Liver (tissue), 9 donors: ENCODE measurements around the gene WRNIP1. TPM values are rescaled to one million over a fixed set of nuclear protein-coding genes. Genes with fewer than 3 reads are reported as not detected.

Experiments
- DNase-seq: peaks from one replicate; pipeline ENCODE4 v3.0.0-alpha.2; 2017; ENCODE audit warnings: low spot score
- H3K27ac ChIP-seq, 2 donors: one replicate each; pipeline ENCODE4 v1.7.0; 2013; ENCODE audit warnings: inconsistent platforms in 2 of 2, low read length in 2 of 2, control low read depth in 1 of 2, low read depth in 1 of 2, mild to moderate bottlenecking in 1 of 2
- H3K27me3 ChIP-seq, 4 donors: one replicate each; pipeline versions ENCODE4 v1.6.1 to v1.7.0; 2013; ENCODE audit warnings: low read length in 3 of 4, inconsistent platforms in 1 of 4, mild to moderate bottlenecking in 1 of 4, moderate library complexity in 1 of 4; ENCODE audit not compliant: control insufficient read depth in 4 of 4, insufficient read depth in 4 of 4
- H3K36me3 ChIP-seq, 4 donors: one replicate each; pipeline versions ENCODE4 v1.6.1 to v1.7.0; 2013; ENCODE audit warnings: low read length in 3 of 4, mild to moderate bottlenecking in 3 of 4, low read depth in 1 of 4, moderate library complexity in 1 of 4; ENCODE audit not compliant: control insufficient read depth in 4 of 4, insufficient read depth in 3 of 4
- H3K4me1 ChIP-seq, 4 donors: one replicate each; pipeline versions ENCODE4 v1.6.1 to v1.7.0; 2013; ENCODE audit warnings: low read length in 3 of 4, mild to moderate bottlenecking in 3 of 4, moderate library complexity in 1 of 4; ENCODE audit not compliant: control insufficient read depth in 4 of 4, insufficient read depth in 4 of 4
- H3K4me3 ChIP-seq, 3 donors: one replicate each; pipeline versions ENCODE4 v1.6.1 to v1.7.0; 2013; ENCODE audit warnings: low read length in 3 of 3, control low read depth in 1 of 3, low read depth in 1 of 3, mild to moderate bottlenecking in 1 of 3
- H3K9ac ChIP-seq, 2 donors: one replicate each; pipeline ENCODE4 v1.7.0; 2013; ENCODE audit warnings: low read length in 2 of 2, mild to moderate bottlenecking in 2 of 2, moderate library complexity in 2 of 2, control low read depth in 1 of 2, low read depth in 1 of 2
- H3K9me3 ChIP-seq, 4 donors: one replicate each; pipeline versions ENCODE4 v1.6.1 to v1.7.0; 2013; ENCODE audit warnings: low read length in 3 of 4; ENCODE audit not compliant: control insufficient read depth in 4 of 4
- ATF3 ChIP-seq: IDR thresholded peaks from 2 replicates; pipeline ENCODE4 v1.6.1; 2016; ENCODE audit warnings: antibody characterized with exemption
- CTCF ChIP-seq: fragments of 150-350 bp; IDR thresholded peaks from 2 replicates; pipeline ENCODE4 v1.5.1; 2017; ENCODE audit warnings: improper control_type of control experiment, low read depth, low read length; ENCODE audit not compliant: missing input control
- FOXA1 ChIP-seq: IDR thresholded peaks from 2 replicates; pipeline ENCODE4 v1.6.1; 2016; ENCODE audit warnings: antibody characterized with exemption
- FOXA2 ChIP-seq: IDR thresholded peaks from 2 replicates; pipeline ENCODE4 v1.6.1; 2016; ENCODE audit warnings: antibody characterized with exemption
- HNF4A ChIP-seq, 2 donors: conservative IDR thresholded peaks; 2 replicates each; pipeline ENCODE4 v1.6.1; 2016; ENCODE audit warnings: antibody characterized with exemption in 2 of 2, mild to moderate bottlenecking in 2 of 2
- HNF4G ChIP-seq: IDR thresholded peaks from 2 replicates; pipeline ENCODE4 v1.6.1; 2016; ENCODE audit warnings: antibody characterized with exemption
- JUND ChIP-seq, 2 donors: IDR thresholded peaks; 2 replicates each; pipeline ENCODE4 v1.6.1; 2016; ENCODE audit warnings: antibody characterized with exemption in 2 of 2
- MAX ChIP-seq: IDR thresholded peaks from 2 replicates; pipeline ENCODE4 v1.6.1; 2016; ENCODE audit warnings: antibody characterized with exemption
- NR2F2 ChIP-seq: IDR thresholded peaks from 2 replicates; pipeline ENCODE4 v1.6.1; 2016; ENCODE audit warnings: antibody characterized with exemption
- RAD21 ChIP-seq, 2 donors: IDR thresholded peaks; 2 replicates each; pipeline ENCODE4 v1.6.1; 2016; ENCODE audit warnings: antibody characterized with exemption in 2 of 2, mild to moderate bottlenecking in 2 of 2
- RXRA ChIP-seq, 2 donors: IDR thresholded peaks; 2 replicates each; pipeline ENCODE4 v1.6.1; 2017 to 2018; ENCODE audit warnings: antibody characterized with exemption in 2 of 2, mild to moderate bottlenecking in 1 of 2
- SP1 ChIP-seq: IDR thresholded peaks from 2 replicates; pipeline ENCODE4 v1.6.1; 2018; ENCODE audit warnings: antibody characterized with exemption, mild to moderate bottlenecking
- TAF1 ChIP-seq: conservative IDR thresholded peaks from 2 replicates; pipeline ENCODE4 v1.6.1; 2016; ENCODE audit warnings: antibody characterized with exemption, mild to moderate bottlenecking
- YY1 ChIP-seq: IDR thresholded peaks from 2 replicates; pipeline ENCODE4 v1.6.1; 2016; ENCODE audit warnings: antibody characterized with exemption, mild to moderate bottlenecking
- ZBTB33 ChIP-seq: IDR thresholded peaks from 2 replicates; pipeline ENCODE4 v1.6.1; 2016; ENCODE audit warnings: antibody characterized with exemption
- WGBS: extraction: QIAGEN DNeasy Blood & Tissue Kit; methylation state at CpG from one replicate; pipeline ENCODE4 v1.1.7; 2013; 5-methylcytosine and 5-hydroxymethylcytosine counted together
- polyA plus RNA-seq, 2 donors: library from polyadenylated mRNA; stranded (reverse) in 1 of 2; unstranded in 1 of 2; fragments of 200-250 nt in 1 of 2; fragments of >200 nt in 1 of 2; fragmentation: Nextera tagmentation in 1 of 2; extraction: Ambion mirVana in 1 of 2; gene quantifications; one replicate each; pipeline versions ENCODE4 v1.2.1 to v1.2.3, GENCODE V29; 2013 to 2015
- total RNA-seq, 2 donors: library from RNA; depleted of rRNA; stranded (reverse); fragments of >200 nt; gene quantifications; one replicate each; pipeline ENCODE4 v1.2.3, GENCODE V29; 2014
- donor health status: healthy.
- donor health status: healthy.
- donor health status: healthy.
- donor health status: healthy.
- donor health status: healthy.

The WRNIP1 gene
- total and polyA plus RNA-seq, 4 donors = 10.0 to 32.7 (median 23.9) TPM

- no peak for TF ChIP-seq HNF4A (conservative IDR thresholded peaks at IDR 0.05)
- TF ChIP-seq NR2F2 = no peak
- no peak for TF ChIP-seq RXRA (IDR thresholded peaks at IDR 0.05)
- no peak for TF ChIP-seq YY1
- TF ChIP-seq FOXA1 = no peak
- no peak for TF ChIP-seq CTCF
- no peak for TF ChIP-seq FOXA2
- TF ChIP-seq RAD21 (IDR thresholded peaks at IDR 0.05) = no peak
- TF ChIP-seq SP1 = no peak
- TF ChIP-seq MAX = no peak
- no peak for TF ChIP-seq ZBTB33
- Histone ChIP-seq H3K4me1 (peaks cover 0 to 1% (median 0%) of the 10 kb centered on the region in 4 donors), H3K27me3 (no peaks in the 10 kb centered on the region), H3K27ac (no peak overlapping the region), H3K9me3 (no peaks in the 10 kb centered on the region), H3K9ac (no peak overlapping the region), H3K36me3 (peaks cover 0 to 10% (median 6%) of the 10 kb centered on the region in 4 donors), H3K4me3 (no peak overlapping the region)
- WGBS = 90% methylated on average over 4 of the region's 4 CpGs
- no peak for DNase-seq
These were observed 63.4 kb downstream of the WRNIP1 start for GRCh38 chr6:2828629-2829028.

- Histone ChIP-seq H3K4me3 (no peak overlapping the region), H3K9me3 (no peaks in the 10 kb centered on the region), H3K4me1 (peaks cover 0 to 1% (median 0%) of the 10 kb centered on the region in 4 donors), H3K27ac (no peak overlapping the region), H3K27me3 (no peaks in the 10 kb centered on the region), H3K9ac (no peak overlapping the region), H3K36me3 (peaks cover 6 to 15% (median 8%) of the 10 kb centered on the region in 4 donors)
- TF ChIP-seq CTCF (no peak), FOXA1 (no peak), YY1 (no peak), NR2F2 (no peak), ATF3 (no peak), JUND (IDR thresholded peaks at IDR 0.05) (no peak), HNF4G (no peak), TAF1 (no peak)
- 89% methylated on average over 2 of the region's 2 CpGs for WGBS
- no peak for DNase-seq
These were observed 64.1 kb downstream of the WRNIP1 start for GRCh38 chr6:2829253-2829652.
